Astrocyte of the cerebellum (primary cell): ENCODE measurements around the gene CMBL.
"Not testable (repeated sequence)": the region's sequence is repeated elsewhere in the genome, so short reads cannot be mapped to it uniquely, and the experiment has no call there.

Experiments used
- DNase-seq: peaks from one replicate; pipeline ENCODE4 v3.0.0-alpha.2; 2011; ENCODE audit warnings: low read depth
- H3K4me3 ChIP-seq: 2 replicates; pipeline ENCODE4 v1.5.1; 2011; ENCODE audit warnings: mild to moderate bottlenecking, low read depth, low read length, moderate library complexity
- CTCF ChIP-seq: IDR thresholded peaks from 2 replicates; pipeline ENCODE4 v1.5.1; 2012; ENCODE audit warnings: low read length, low read depth, moderate library complexity, mild to moderate bottlenecking; ENCODE audit errors: missing control alignments
- in situ Hi-C: cut with HindIII; loops from 2 replicates; pipeline ENCODE4 v1.10.0; 2017; ENCODE audit warnings: low sequenced_read_pairs

CMBL gene

GRCh38 chr5:10248378-10249260 is 59.1 kb downstream of the CMBL start:
- in situ Hi-C loops, result no loop called here
- H3K4me3 ChIP-seq, result peak overlapping the region; percentile 82
- DNase-seq, result no peak
- no peak for TF ChIP-seq CTCF

GRCh38 chr5:10247217-10247616 is 60.5 kb downstream of the CMBL start:
- in situ Hi-C loops, H3K4me3 ChIP-seq: not testable (repeated sequence)

GRCh38 chr5:10246761-10247160 is 60.9 kb downstream of the CMBL start:
- no peak for TF ChIP-seq CTCF
- DNase-seq, result no peak
- H3K4me3 ChIP-seq, result no peak overlapping the region
- in situ Hi-C loops, result no loop called here

More at GRCh38 chr5:10247217-10247616, 60.5 kb downstream of the CMBL start:
- DNase-seq, result not testable (repeated sequence)

- in situ Hi-C loops, result loop anchor here (5.0 kb wide), 1 partner anchor 68 kb away; no protein-coding TSS in a partner anchor
- no peak for DNase-seq
- H3K4me3 ChIP-seq, result no peak overlapping the region
- TF ChIP-seq CTCF, result no peak
These were observed 63.3 kb downstream of the CMBL start for GRCh38 chr5:10244342-10244944.

GRCh38 chr5:10243660-10244240 is 64.0 kb downstream of the CMBL start:
- in situ Hi-C loops, result loop anchor here (5.0 kb wide), 1 partner anchor 69 kb away; no protein-coding TSS in a partner anchor
- no peak overlapping the region for H3K4me3 ChIP-seq
- no peak for DNase-seq
- no peak for TF ChIP-seq CTCF

- no peak for DNase-seq
- no peak overlapping the region for H3K4me3 ChIP-seq
- in situ Hi-C loops, result no loop called here
- no peak for TF ChIP-seq CTCF
These were observed 72.4 kb downstream of the CMBL start for GRCh38 chr5:10235350-10235749.

GRCh38 chr5:10233505-10233904 is 74.2 kb downstream of the CMBL start:
- no peak overlapping the region for H3K4me3 ChIP-seq
- in situ Hi-C loops, result no loop called here
- peak; percentile 82 for DNase-seq
- TF ChIP-seq CTCF, result no peak
